HL-60 (cell line): ENCODE measurements around the gene CST9.

Experiments used
- GABPA ChIP-seq: IDR thresholded peaks from 2 replicates; pipeline ENCODE4 v1.6.1; 2012; ENCODE audit warnings: low read depth
- POLR2AphosphoS5 ChIP-seq: IDR thresholded peaks from 2 replicates; pipeline ENCODE4 v1.6.1; 2012; ENCODE audit warnings: low read depth
- SPI1 ChIP-seq: IDR thresholded peaks from 2 replicates; pipeline ENCODE4 v1.6.1; 2012; ENCODE audit warnings: low read depth, mild to moderate bottlenecking, borderline replicate concordance
- TF ChIP-seq, protein P1 (sequence below): IDR thresholded peaks from one replicate; pipeline ENCODE4 v1.5.1; 2011; ENCODE audit warnings: low read length, control low read depth, inconsistent platforms; ENCODE audit not compliant: insufficient read depth
- TF ChIP-seq, protein P2 (sequence below): IDR thresholded peaks from 2 replicates; pipeline ENCODE4 v1.6.1; 2012; ENCODE audit warnings: low read depth; ENCODE audit not compliant: insufficient replicate concordance

GRCh38 chr20:23595941-23596340, 9.8 kb downstream of the CST9 start:
- TF ChIP-seq, protein P1, sequence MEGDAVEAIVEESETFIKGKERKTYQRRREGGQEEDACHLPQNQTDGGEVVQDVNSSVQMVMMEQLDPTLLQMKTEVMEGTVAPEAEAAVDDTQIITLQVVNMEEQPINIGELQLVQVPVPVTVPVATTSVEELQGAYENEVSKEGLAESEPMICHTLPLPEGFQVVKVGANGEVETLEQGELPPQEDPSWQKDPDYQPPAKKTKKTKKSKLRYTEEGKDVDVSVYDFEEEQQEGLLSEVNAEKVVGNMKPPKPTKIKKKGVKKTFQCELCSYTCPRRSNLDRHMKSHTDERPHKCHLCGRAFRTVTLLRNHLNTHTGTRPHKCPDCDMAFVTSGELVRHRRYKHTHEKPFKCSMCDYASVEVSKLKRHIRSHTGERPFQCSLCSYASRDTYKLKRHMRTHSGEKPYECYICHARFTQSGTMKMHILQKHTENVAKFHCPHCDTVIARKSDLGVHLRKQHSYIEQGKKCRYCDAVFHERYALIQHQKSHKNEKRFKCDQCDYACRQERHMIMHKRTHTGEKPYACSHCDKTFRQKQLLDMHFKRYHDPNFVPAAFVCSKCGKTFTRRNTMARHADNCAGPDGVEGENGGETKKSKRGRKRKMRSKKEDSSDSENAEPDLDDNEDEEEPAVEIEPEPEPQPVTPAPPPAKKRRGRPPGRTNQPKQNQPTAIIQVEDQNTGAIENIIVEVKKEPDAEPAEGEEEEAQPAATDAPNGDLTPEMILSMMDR = no peak
- TF ChIP-seq, protein P2, sequence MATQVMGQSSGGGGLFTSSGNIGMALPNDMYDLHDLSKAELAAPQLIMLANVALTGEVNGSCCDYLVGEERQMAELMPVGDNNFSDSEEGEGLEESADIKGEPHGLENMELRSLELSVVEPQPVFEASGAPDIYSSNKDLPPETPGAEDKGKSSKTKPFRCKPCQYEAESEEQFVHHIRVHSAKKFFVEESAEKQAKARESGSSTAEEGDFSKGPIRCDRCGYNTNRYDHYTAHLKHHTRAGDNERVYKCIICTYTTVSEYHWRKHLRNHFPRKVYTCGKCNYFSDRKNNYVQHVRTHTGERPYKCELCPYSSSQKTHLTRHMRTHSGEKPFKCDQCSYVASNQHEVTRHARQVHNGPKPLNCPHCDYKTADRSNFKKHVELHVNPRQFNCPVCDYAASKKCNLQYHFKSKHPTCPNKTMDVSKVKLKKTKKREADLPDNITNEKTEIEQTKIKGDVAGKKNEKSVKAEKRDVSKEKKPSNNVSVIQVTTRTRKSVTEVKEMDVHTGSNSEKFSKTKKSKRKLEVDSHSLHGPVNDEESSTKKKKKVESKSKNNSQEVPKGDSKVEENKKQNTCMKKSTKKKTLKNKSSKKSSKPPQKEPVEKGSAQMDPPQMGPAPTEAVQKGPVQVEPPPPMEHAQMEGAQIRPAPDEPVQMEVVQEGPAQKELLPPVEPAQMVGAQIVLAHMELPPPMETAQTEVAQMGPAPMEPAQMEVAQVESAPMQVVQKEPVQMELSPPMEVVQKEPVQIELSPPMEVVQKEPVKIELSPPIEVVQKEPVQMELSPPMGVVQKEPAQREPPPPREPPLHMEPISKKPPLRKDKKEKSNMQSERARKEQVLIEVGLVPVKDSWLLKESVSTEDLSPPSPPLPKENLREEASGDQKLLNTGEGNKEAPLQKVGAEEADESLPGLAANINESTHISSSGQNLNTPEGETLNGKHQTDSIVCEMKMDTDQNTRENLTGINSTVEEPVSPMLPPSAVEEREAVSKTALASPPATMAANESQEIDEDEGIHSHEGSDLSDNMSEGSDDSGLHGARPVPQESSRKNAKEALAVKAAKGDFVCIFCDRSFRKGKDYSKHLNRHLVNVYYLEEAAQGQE = no peak
- TF ChIP-seq GABPA (no peak), POLR2AphosphoS5 (no peak), SPI1 (no peak)
